Stimulated activated CD8-positive, alpha-beta memory T cell treated with anti-CD3 and anti-CD28 coated beads, Interleukin-4, amount 100 ng/mL, for 1 hour (primary cell): ENCODE results near the gene KNOP1.
A peak's percentile ranks its signal among the peaks of the same experiment; 100 is the strongest.

ENCODE experiments used
- DNase-seq, 2 donors: peaks; one replicate each; pipeline ENCODE4 v3.0.0-alpha.2; 2020; ENCODE audit warnings: low read depth in 2 of 2, low spot score in 1 of 2

Gene KNOP1

GRCh38 chr16:19717741-19718623 lies at the start of gene KNOP1, which contains the start of gene IQCK:
Gene KNOP1, minus strand, starts transcription at chr16:19718227. Its CDS starts 3,192 bp downstream, at chr16:19715035.
Gene IQCK, plus strand, starts transcription at chr16:19718271. Its CDS starts 36 bp downstream, at chr16:19718307.
- peak; percentile 60 to 78 for DNase-seq

- no peak for DNase-seq
These were observed 49.5 kb upstream of the KNOP1 start for GRCh38 chr16:19767497-19767896.

- no peak for DNase-seq
These were observed 49.0 kb upstream of the KNOP1 start for GRCh38 chr16:19766988-19767387.

GRCh38 chr16:19766554-19766884 lies 48.5 kb upstream of the KNOP1 start:
- no peak for DNase-seq

GRCh38 chr16:19765860-19766553 lies 48.0 kb upstream of the KNOP1 start:
- no peak for DNase-seq

- no peak for DNase-seq
These were observed 42.5 kb upstream of the KNOP1 start for GRCh38 chr16:19760356-19761060.

GRCh38 chr16:19757762-19758595 lies 40.0 kb upstream of the KNOP1 start:
- DNase-seq, result no peak

GRCh38 chr16:19757026-19757425 lies 39.0 kb upstream of the KNOP1 start:
- DNase-seq, result no peak

GRCh38 chr16:19755268-19755667 lies 37.2 kb upstream of the KNOP1 start:
- DNase-seq, result no peak

GRCh38 chr16:19754644-19755036 lies 36.6 kb upstream of the KNOP1 start:
- DNase-seq, result no peak

GRCh38 chr16:19753815-19754643 lies 36.0 kb upstream of the KNOP1 start:
- DNase-seq, result no peak

- no peak for DNase-seq
These were observed 33.7 kb upstream of the KNOP1 start for GRCh38 chr16:19751478-19752385.

- no peak for DNase-seq
These were observed 31.6 kb upstream of the KNOP1 start for GRCh38 chr16:19749571-19750080.

- no peak for DNase-seq
These were observed 30.6 kb upstream of the KNOP1 start for GRCh38 chr16:19748389-19749168.

GRCh38 chr16:19746561-19746960 lies 28.5 kb upstream of the KNOP1 start:
- DNase-seq, result no peak

GRCh38 chr16:19745286-19746010 lies 27.4 kb upstream of the KNOP1 start:
- no peak for DNase-seq

- DNase-seq, result no peak
These were observed 26.6 kb upstream of the KNOP1 start for GRCh38 chr16:19744670-19745069.
